Measurements from ENCODE around the gene BUB1B. TPM values are rescaled to one million over a fixed set of nuclear protein-coding genes. Genes with fewer than 3 reads are reported as not detected.

Gene BUB1B
- total RNA-seq, 2 experiments from 2014 or later = 1.4 to 2.4 TPM

GRCh38 chr15:40269604-40270003 lies 108.7 kb downstream of the BUB1B start:
- Mint-ChIP-seq H3K9me3 (no peaks in the 10 kb centered on the region), H3K36me3 (ENCODE audit: low read depth) (no peaks in the 10 kb centered on the region), H3K4me3 (no peak overlapping the region), H3K27ac (no peak overlapping the region), H3K27me3 (peaks cover 2% of the 10 kb centered on the region), H3K4me1 (ENCODE audit: low read depth) (peaks cover 3% of the 10 kb centered on the region)
- ATAC-seq (ENCODE audit: poor library complexity) (no peak), DNase-seq (no peak)
- no peak overlapping the region for H3K27ac ChIP-seq (ENCODE audit: low read depth in 1 of 2, low read length in 2 of 2)
- H3K4me3 ChIP-seq (ENCODE audit: low read length) = no peak overlapping the region
- H3K4me1 ChIP-seq (ENCODE audit: insufficient read depth, low read length) = peaks cover 4% of the 10 kb centered on the region
- ChIA-PET CTCF (no interaction called here), POLR2A (no interaction called here)
- TF ChIP-seq CTCF (IDR thresholded peaks at IDR 0.05) = no peak
- H3K27me3 ChIP-seq (ENCODE audit: control insufficient read depth in 1 of 2, insufficient read depth in 2 of 2, low read length in 2 of 2) = no peaks in the 10 kb centered on the region
- no peaks in the 10 kb centered on the region for H3K36me3 ChIP-seq (ENCODE audit: insufficient read depth, low read length)
- intact Hi-C loops (cut with DNase I, micrococcal nuclease) = loop anchor here (5.0 to 10.0 kb wide), 3 partner anchors 382 to 1565 kb away; no protein-coding TSS in a partner anchor
- peaks cover 0 to 4% of the 10 kb centered on the region in 2 experiments for H3K9me3 ChIP-seq (ENCODE audit: control insufficient read depth in 1 of 2, insufficient read depth in 1 of 2, low read length in 2 of 2)

DNA sequence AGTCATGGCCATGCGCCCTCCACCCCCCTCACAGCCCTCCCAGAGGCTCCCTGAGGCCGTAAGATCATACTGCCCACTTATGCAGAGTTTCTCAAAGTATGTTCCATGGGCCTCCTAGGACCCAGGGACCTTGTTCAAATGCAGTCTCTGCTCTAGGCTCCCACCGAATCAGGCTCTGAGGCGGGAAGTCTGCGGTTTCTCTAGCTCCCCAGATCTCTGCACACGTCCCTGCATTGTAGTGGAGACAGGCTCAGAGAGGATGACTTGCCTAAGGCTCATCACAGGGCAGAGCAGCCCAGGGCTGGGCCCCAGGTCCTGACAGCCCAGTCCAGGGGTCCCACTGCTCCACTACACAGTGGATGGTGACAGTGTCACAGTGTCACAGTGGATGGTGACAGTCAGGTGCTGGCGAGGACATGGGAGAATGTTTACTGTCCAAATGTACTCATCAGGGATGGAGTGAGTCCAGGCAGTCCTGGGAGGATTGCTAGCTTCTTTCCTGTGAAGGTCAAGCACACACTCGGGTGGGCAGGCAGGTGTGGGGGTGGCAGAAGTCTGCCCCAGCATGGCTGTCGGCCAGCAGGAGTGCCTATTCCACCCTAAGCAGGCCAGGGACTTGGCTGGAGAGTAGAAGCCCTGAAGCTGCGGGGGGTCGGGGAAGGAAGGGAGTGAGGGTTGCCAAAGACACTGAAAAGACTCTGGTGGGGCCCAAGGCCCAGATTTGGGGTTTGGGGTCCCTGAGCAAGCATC lies 109.6 kb downstream of the BUB1B start:
- Mint-ChIP-seq H3K4me3 (no peak overlapping the region), H3K27me3 (peaks cover 6% of the 10 kb centered on the region)

More for the DNA sequence above, 109.6 kb downstream of the BUB1B start:
- H3K36me3 Mint-ChIP-seq (ENCODE audit: low read depth) = no peaks in the 10 kb centered on the region
- intact Hi-C loops (cut with DNase I, micrococcal nuclease) = loop anchor here (5.0 to 10.0 kb wide), 3 partner anchors 383 to 1566 kb away; no protein-coding TSS in a partner anchor
- H3K9me3 Mint-ChIP-seq = no peaks in the 10 kb centered on the region
- peaks cover 7% of the 10 kb centered on the region for H3K4me1 Mint-ChIP-seq (ENCODE audit: low read depth)
- peaks cover 0 to 4% of the 10 kb centered on the region in 2 experiments for H3K9me3 ChIP-seq (ENCODE audit: control insufficient read depth in 1 of 2, insufficient read depth in 1 of 2, low read length in 2 of 2)
- no peaks in the 10 kb centered on the region for H3K36me3 ChIP-seq (ENCODE audit: insufficient read depth, low read length)
- peaks cover 7% of the 10 kb centered on the region for H3K4me1 ChIP-seq (ENCODE audit: insufficient read depth, low read length)
- TF ChIP-seq CTCF (IDR thresholded peaks at IDR 0.05) = no peak
- no peak overlapping the region for H3K4me3 ChIP-seq (ENCODE audit: low read length)
- no peaks in the 10 kb centered on the region for H3K27me3 ChIP-seq (ENCODE audit: control insufficient read depth in 1 of 2, insufficient read depth in 2 of 2, low read length in 2 of 2)
- DNase-seq = no peak
- H3K27ac ChIP-seq (ENCODE audit: low read depth in 1 of 2, low read length in 2 of 2) = no peak overlapping the region
- POLR2A ChIA-PET = no interaction called here
- ATAC-seq (ENCODE audit: poor library complexity) = no peak
- CTCF ChIA-PET = no interaction called here
- no peak overlapping the region for H3K27ac Mint-ChIP-seq

Other genes starting within 250 kb of the BUB1B start
- not detected for gene GPR176, start 240.8 kb upstream of the BUB1B start, total RNA-seq
- gene EIF2AK4, start 227.0 kb upstream of the BUB1B start, total RNA-seq = 10 to 100 TPM; 10.5 to 11.7 TPM
- 100 to 1,000 TPM; 120 to 126 TPM for gene SRP14, start 121.9 kb upstream of the BUB1B start, total RNA-seq
- 10 to 100 TPM; 13.5 to 13.9 TPM for gene BMF, start 52.2 kb upstream of the BUB1B start, total RNA-seq
- gene PAK6, start 78.0 kb downstream of the BUB1B start, total RNA-seq = under 1 TPM; 0.34 to 0.36 TPM
- gene ANKRD63, start 122.0 kb downstream of the BUB1B start, total RNA-seq = not detected
- gene PLCB2, start 146.9 kb downstream of the BUB1B start, total RNA-seq = 100 to 1,000 TPM; 206 to 222 TPM
- 1 to 10 TPM; 6.8 to 7.0 TPM for gene INAFM2, start 162.6 kb downstream of the BUB1B start, total RNA-seq
- 1 to 10 TPM; 1.0 to 1.5 TPM for gene CCDC9B, start 179.9 kb downstream of the BUB1B start, total RNA-seq
- not detected for gene PHGR1, start 190.0 kb downstream of the BUB1B start, total RNA-seq
- under 1 TPM; 0.03 to 0.06 TPM for gene DISP2, start 197.2 kb downstream of the BUB1B start, total RNA-seq
- gene KNSTRN, start 221.7 kb downstream of the BUB1B start, total RNA-seq = 1 to 10 TPM; 2.8 to 3.0 TPM
- 10 to 100 TPM; 30.7 to 31.9 TPM for gene IVD, start 244.7 kb downstream of the BUB1B start, total RNA-seq

Data from CD4-positive, alpha-beta T cell (primary cell).